Islet precursor cell (in vitro differentiated cells): ENCODE measurements around the gene THADA.

Experiments
- DNase-seq: peaks from one replicate; pipeline ENCODE4 v3.0.0-alpha.2; 2018

The THADA gene

GRCh38 chr2:43346602-43347567 is 249.0 kb downstream of the THADA start:
- no peak for DNase-seq

- no peak for DNase-seq
Measured at GRCh38 chr2:43345872-43346271, 250.0 kb downstream of the THADA start.

GRCh38 chr2:43345391-43345813 is 250.4 kb downstream of the THADA start:
- DNase-seq, result peak; percentile 86

GRCh38 chr2:43344868-43345373 is 250.9 kb downstream of the THADA start:
- no peak for DNase-seq

- DNase-seq, result no peak
Measured at GRCh38 chr2:43343573-43344304, 252.1 kb downstream of the THADA start.

GRCh38 chr2:43341959-43342757 is 253.7 kb downstream of the THADA start:
- DNase-seq, result no peak

GRCh38 chr2:43340945-43341356 is 254.9 kb downstream of the THADA start:
- DNase-seq, result peak; percentile 68

- no peak for DNase-seq
Measured at GRCh38 chr2:43340066-43340465, 255.8 kb downstream of the THADA start.

- DNase-seq, result no peak
Measured at GRCh38 chr2:43333656-43334144, 262.1 kb downstream of the THADA start.

GRCh38 chr2:43333101-43333655 is 262.7 kb downstream of the THADA start:
- DNase-seq, result no peak

GRCh38 chr2:43332653-43333052 is 263.2 kb downstream of the THADA start:
- no peak for DNase-seq

GRCh38 chr2:43331422-43331821 is 264.4 kb downstream of the THADA start:
- no peak for DNase-seq

- DNase-seq, result no peak
Measured at GRCh38 chr2:43329637-43330036, 266.2 kb downstream of the THADA start.

- DNase-seq, result no peak
Measured at GRCh38 chr2:43328832-43329231, 267.0 kb downstream of the THADA start.

GRCh38 chr2:43328133-43328532 is 267.7 kb downstream of the THADA start:
- DNase-seq, result no peak

GRCh38 chr2:43327119-43327518 is 268.7 kb downstream of the THADA start:
- DNase-seq, result no peak

- DNase-seq, result no peak
Measured at GRCh38 chr2:43326101-43326825, 269.6 kb downstream of the THADA start.

GRCh38 chr2:43325107-43325811 is 270.6 kb downstream of the THADA start:
- DNase-seq, result no peak

- DNase-seq, result no peak
Measured at GRCh38 chr2:43324259-43325106, 271.4 kb downstream of the THADA start.

- DNase-seq, result no peak
Measured at GRCh38 chr2:43323857-43324256, 272.0 kb downstream of the THADA start.
